Prostate gland (tissue), 2 donors: Measurements from ENCODE around the gene C1orf167.

Source experiments
- CTCF ChIP-seq, 4 experiments: fragments of 200-600 bp in 2 of 4; fragments of 450-650 bp in 2 of 4; sonication (generic) in 2 of 4; IDR thresholded peaks; 1 replicate in 3 of 4; 2 replicates in 1 of 4; pipeline ENCODE4 v1.5.1; 2016 to 2019; ENCODE audit warnings: antibody characterized with exemption in 4 of 4, mild to moderate bottlenecking in 2 of 4, moderate library complexity in 2 of 4
- POLR2A ChIP-seq: fragments of 450-650 bp; IDR thresholded peaks from one replicate; pipeline ENCODE4 v1.6.1; 2016; ENCODE audit warnings: antibody characterized with exemption, mild to moderate bottlenecking
- POLR2AphosphoS5 ChIP-seq: sonication (generic); formaldehyde crosslinking; IDR thresholded peaks from one replicate; pipeline ENCODE4 v1.6.1; 2017; ENCODE audit warnings: antibody characterized with exemption

GRCh38 chr1:11752359-11753088 is 9.5 kb upstream of the C1orf167 start:
- no peak for TF ChIP-seq CTCF (IDR thresholded peaks at IDR 0.05)
- no peak for TF ChIP-seq POLR2AphosphoS5
- TF ChIP-seq POLR2A = no peak
